RWPE1 (cell line): ENCODE data around the gene SEMA6D.

ENCODE experiments used
- CTCF ChIA-PET: fragments of 350-600 bp; sonication (Branson Sonifier 250); formaldehyde crosslinking; extraction: SDS; loops from one replicate; lab custom pipeline; 2021; lab: Yijun Ruan, JAX
- POLR2A ChIA-PET: fragments of 400-600 bp; formaldehyde crosslinking; extraction: SDS; loops from one replicate; lab custom pipeline; 2020; ENCODE audit warnings: antibody characterized with exemption; ENCODE audit not compliant: low non-redundant PET; lab: Yijun Ruan, JAX
- DNase-seq: peaks from one replicate; pipeline ENCODE4 v3.0.0; 2012; ENCODE audit warnings: low spot score
- H3K27ac ChIP-seq: fragments of 450-650 bp; 2 replicates; pipeline ENCODE4 v1.5.1; 2017
- TF ChIP-seq, protein P1 (sequence below): fragments of 450-650 bp; conservative IDR thresholded peaks from 2 replicates; pipeline ENCODE4 v1.5.1; 2017; ENCODE audit warnings: low read depth, mild to moderate bottlenecking

Gene SEMA6D, protein sequence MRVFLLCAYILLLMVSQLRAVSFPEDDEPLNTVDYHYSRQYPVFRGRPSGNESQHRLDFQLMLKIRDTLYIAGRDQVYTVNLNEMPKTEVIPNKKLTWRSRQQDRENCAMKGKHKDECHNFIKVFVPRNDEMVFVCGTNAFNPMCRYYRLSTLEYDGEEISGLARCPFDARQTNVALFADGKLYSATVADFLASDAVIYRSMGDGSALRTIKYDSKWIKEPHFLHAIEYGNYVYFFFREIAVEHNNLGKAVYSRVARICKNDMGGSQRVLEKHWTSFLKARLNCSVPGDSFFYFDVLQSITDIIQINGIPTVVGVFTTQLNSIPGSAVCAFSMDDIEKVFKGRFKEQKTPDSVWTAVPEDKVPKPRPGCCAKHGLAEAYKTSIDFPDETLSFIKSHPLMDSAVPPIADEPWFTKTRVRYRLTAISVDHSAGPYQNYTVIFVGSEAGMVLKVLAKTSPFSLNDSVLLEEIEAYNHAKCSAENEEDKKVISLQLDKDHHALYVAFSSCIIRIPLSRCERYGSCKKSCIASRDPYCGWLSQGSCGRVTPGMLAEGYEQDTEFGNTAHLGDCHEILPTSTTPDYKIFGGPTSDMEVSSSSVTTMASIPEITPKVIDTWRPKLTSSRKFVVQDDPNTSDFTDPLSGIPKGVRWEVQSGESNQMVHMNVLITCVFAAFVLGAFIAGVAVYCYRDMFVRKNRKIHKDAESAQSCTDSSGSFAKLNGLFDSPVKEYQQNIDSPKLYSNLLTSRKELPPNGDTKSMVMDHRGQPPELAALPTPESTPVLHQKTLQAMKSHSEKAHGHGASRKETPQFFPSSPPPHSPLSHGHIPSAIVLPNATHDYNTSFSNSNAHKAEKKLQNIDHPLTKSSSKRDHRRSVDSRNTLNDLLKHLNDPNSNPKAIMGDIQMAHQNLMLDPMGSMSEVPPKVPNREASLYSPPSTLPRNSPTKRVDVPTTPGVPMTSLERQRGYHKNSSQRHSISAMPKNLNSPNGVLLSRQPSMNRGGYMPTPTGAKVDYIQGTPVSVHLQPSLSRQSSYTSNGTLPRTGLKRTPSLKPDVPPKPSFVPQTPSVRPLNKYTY

DNA sequence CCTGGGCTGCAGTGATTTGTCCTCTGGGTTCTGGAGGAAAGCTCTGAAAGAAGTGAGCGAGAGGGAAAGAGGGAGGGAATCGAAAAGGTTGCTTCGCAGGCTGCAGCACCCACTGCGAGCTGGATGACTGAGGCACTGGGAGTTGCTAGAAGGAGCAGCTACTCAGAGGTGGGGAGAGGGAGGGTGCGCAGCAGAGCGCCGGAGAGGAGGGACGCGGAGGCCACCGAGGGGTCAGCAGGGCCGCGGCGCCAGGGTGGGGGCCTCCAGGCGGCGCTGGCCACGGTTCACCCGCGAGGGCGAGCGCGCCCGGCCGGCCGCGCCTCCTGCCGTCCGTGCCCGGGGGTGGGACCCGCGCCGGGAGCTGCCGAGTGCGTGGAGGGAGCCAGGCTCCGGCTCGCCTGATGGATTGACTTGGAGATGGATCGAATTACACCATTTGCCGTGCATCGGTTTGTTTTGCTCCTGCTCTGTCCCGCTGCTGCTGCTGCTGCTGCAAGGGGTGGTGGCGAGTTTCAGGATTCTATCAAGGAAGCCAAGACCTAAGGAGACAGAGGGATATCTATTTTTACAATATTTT lies at the start of gene SEMA6D:
Gene SEMA6D (plus strand): TSS at position 470 of the 577 bp plus-strand sequence. CDS start 42,294 bp downstream, outside the sequence.
- ChIA-PET POLR2A (no interaction called here), CTCF (interaction anchor here (0.5 to 2.7 kb wide), 19 partner anchors 10 to 521 kb away, joined by 3 to 25 read pairs (median 3); no protein-coding TSS in a partner anchor)
- DNase-seq = peak; percentile 86
- peak within 1 kb of the TSS; percentile 82 for H3K27ac ChIP-seq
- TF ChIP-seq, protein P1, sequence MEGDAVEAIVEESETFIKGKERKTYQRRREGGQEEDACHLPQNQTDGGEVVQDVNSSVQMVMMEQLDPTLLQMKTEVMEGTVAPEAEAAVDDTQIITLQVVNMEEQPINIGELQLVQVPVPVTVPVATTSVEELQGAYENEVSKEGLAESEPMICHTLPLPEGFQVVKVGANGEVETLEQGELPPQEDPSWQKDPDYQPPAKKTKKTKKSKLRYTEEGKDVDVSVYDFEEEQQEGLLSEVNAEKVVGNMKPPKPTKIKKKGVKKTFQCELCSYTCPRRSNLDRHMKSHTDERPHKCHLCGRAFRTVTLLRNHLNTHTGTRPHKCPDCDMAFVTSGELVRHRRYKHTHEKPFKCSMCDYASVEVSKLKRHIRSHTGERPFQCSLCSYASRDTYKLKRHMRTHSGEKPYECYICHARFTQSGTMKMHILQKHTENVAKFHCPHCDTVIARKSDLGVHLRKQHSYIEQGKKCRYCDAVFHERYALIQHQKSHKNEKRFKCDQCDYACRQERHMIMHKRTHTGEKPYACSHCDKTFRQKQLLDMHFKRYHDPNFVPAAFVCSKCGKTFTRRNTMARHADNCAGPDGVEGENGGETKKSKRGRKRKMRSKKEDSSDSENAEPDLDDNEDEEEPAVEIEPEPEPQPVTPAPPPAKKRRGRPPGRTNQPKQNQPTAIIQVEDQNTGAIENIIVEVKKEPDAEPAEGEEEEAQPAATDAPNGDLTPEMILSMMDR = peak; percentile 83

DNA sequence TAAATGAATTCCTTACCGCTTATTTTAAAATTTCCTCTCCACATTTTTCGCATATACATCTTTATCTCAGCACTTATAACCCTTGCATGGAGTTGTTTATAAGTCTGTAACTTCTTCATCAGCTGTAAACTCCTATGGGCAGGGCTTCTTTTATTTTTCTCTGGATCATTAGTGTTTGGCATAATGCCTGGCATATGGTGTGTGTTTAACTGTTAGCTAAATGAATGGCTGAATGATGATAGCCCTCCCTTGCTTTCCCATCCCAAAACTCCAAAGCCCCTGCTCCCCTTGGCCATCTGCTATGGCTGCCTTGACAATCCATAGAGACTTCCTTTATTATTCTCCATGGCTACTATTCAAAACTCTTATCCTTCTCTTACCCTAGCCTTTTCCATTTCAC lies 48.1 kb upstream of the SEMA6D start:
- ChIA-PET POLR2A (no interaction called here), CTCF (interaction anchor here (0.7 kb wide), 1 partner anchor 198 kb away, joined by 5 read pairs; no protein-coding TSS in a partner anchor)
- H3K27ac ChIP-seq = no peak overlapping the region
- no peak for DNase-seq
- TF ChIP-seq, protein P1 = no peak

DNA sequence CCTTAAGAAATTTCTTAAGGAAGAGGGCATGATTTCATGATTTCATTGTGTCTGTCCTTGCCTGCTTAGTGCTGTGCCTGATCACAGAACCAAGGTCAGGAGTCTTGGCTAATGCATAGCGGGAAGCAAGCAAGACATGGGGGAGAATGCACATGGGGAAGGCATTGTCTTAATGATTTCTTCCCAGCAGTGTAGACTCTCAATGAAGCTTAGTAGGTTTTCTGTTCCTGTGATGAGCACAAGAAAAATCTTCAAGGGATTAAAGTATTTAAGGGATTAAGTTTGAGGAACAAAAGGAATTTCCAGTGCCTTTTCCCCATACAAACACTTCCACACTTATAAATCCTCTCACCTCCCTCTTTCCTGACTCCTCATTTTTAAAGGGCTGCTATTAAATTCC lies 46.9 kb upstream of the SEMA6D start:
- POLR2A ChIA-PET = no interaction called here

DNA sequence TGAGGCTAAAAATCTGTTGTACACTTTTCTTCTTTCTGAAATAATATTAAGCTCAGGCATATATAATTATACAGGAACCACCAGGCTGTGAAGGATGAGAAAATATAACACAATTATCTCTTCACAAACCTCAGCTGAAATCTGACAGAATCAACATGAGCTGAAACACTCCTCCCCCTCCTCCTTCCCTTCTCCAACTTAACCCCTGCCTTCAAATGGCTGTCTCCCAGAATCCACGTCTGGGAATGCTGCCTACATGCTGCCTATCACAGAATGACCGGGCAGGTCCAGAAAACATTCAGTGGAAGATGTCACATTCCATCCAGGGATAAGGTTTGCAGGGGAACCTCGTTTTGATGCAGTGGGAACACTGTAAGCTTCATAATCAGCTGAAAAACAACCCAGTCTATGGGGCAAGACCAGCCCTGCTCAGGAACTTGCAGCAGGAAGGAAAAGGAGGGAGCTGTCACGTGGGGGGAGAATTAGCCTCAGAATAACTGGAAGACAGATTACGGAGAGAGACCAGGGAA lies 44.0 kb upstream of the SEMA6D start:
- TF ChIP-seq, protein P1 = no peak
- ChIA-PET CTCF (interaction anchor here (0.7 kb wide), 2 partner anchors 315 to 473 kb away, joined by 5 read pairs; no protein-coding TSS in a partner anchor), POLR2A (no interaction called here)

More for the DNA sequence above, 46.9 kb upstream of the SEMA6D start:
- no peak overlapping the region for H3K27ac ChIP-seq
- DNase-seq = no peak
- CTCF ChIA-PET = no interaction called here
- TF ChIP-seq, protein P1 = no peak

DNA sequence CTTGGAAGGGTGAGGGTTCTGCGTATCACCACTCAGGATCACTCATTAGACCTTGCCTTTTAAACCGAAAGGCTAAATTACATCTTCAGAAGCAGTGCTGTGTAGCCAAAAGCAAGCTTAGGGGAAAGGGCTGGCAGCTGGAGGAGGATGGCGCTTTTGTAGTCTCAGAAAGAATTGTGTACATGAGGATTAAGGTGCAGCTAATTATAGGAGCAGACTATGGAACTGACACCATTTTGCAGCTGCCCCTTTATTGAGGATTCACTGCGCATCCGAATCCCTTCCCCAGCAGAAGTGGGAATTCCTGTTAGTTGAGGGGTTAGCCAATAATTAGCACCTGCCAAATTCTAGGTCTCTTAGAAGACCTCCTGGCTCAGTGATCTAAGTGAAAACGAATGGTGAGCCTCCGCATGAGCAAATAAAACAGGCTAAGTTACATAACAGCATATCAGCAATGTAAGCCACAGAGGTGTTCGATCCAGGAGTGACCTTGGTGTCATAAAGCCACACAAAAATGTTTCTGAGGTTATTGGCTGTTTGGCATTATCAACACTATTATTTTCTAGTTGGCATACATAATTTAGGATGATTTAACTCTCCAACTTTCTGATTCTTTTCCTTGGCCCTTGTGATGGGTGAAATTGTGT lies 42.6 kb upstream of the SEMA6D start:
- no peak overlapping the region for H3K27ac ChIP-seq
- no peak for DNase-seq
- TF ChIP-seq, protein P1 = no peak
- CTCF ChIA-PET = no interaction called here
- POLR2A ChIA-PET = no interaction called here

More for the DNA sequence above, 44.0 kb upstream of the SEMA6D start:
- no peak overlapping the region for H3K27ac ChIP-seq
- no peak for DNase-seq
